CD1c-positive myeloid dendritic cell (primary cell): Measurements from ENCODE around the gene MT1M.
"Not testable (repeated sequence)": the region's sequence is repeated elsewhere in the genome, so short reads cannot be mapped to it uniquely, and the experiment has no call there.

Experiments
- DNase-seq: peaks from one replicate; pipeline ENCODE4 v3.0.0-alpha.2; 2016; ENCODE audit errors: extremely low spot score

The MT1M gene

DNA sequence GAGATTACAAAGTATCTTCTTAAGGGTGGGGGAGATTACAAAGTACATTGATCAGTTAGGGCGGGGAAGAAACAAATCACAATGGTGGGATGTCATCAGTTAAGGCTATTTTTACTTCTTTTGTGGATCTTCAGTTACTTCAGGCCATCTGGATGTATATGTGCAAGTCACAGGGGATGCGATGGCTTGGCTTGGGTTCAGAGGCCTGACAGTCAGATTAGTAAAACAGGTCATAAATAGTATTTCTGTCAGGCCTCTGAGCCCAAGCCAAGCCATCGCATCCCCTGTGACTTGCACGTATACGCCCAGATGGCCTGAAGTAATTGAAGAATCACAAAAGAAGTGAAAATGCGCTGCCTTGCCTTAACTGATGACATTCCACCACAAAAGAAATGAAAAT, 42.1 kb downstream of the MT1M start:
- not testable (repeated sequence) for DNase-seq

GRCh38 chr16:56675685-56676210, 43.3 kb downstream of the MT1M start:
- peak; percentile 41 for DNase-seq

- no peak for DNase-seq
Observed at GRCh38 chr16:56677474-56677873, 45.0 kb downstream of the MT1M start.

DNA sequence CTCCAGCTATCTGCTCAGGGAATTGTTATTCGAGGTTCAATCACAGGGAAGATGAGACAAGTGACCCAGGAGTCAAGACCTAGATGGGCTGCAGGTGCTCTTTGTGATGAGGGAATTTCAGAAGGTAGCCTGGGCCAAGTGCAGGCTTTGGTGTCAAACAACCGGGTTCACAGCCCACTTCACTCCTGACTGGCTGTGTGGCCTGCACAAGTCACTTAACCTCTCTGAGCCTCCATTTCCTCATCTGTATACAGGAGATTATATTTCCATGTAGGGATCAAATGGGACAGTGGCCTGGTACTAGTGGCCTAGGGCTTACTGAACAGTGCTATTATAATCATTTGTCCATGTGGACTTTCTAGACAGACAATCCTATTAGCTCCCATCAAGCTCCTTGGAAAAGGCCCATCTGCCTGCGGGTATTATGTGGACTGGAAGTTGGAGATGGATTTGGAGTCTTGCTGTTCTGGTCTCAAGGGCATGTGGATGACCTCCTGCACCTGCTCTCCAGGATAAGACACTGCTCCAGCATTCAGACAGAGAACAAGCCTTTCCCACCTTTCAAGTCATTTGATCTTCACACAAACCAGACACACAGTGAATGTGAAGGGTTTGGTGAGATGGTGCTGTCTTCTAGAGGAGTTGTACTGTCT, 46.7 kb downstream of the MT1M start:
- DNase-seq = no peak

DNA sequence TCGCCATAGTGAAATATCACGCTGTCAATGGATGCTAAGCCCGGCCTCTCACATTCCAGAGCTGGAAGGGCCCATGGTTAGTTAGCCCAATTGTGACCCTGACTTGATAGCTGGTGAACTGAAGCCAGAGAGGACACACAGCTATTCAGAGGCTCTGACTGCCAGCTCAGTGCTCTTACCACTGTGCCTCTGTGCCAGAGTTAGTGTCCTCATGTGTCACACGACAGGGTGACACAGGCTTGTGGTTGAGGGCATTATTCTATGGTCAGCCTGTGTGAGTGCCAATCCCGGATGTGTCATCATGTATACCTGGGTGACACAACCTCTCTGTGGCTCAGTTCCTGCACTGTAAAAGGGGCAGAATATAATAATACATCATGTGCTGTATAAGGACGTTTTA, 47.4 kb downstream of the MT1M start:
- no peak for DNase-seq

GRCh38 chr16:56681939-56682702, 49.7 kb downstream of the MT1M start, which contains the start of gene MT1X:
MT1X (plus strand) TSS chr16:56682470; CDS start chr16:56682541, 71 bp downstream.
- DNase-seq = peak; percentile 92

GRCh38 chr16:56682703-56683397, 50.4 kb downstream of the MT1M start:
- no peak for DNase-seq
